Endodermal cell (in vitro differentiated cells): ENCODE results near the gene SIGLEC6. TPM values are rescaled to one million over a fixed set of nuclear protein-coding genes. Genes with fewer than 3 reads are reported as not detected.

ENCODE experiments used
- DNase-seq: peaks from one replicate; pipeline ENCODE4 v3.0.0-alpha.2; 2017
- H3K27ac ChIP-seq: 2 replicates; pipeline ENCODE4 v1.5.1; 2013; ENCODE audit warnings: mild to moderate bottlenecking, low read depth, low read length, moderate library complexity
- H3K27me3 ChIP-seq: 2 replicates; pipeline ENCODE4 v1.6.1; 2013; ENCODE audit warnings: mild to moderate bottlenecking, low read length, moderate library complexity; ENCODE audit not compliant: insufficient read depth, control insufficient read depth, poor library complexity, severe bottlenecking
- H3K36me3 ChIP-seq: 2 replicates; pipeline ENCODE4 v1.7.0; 2013; ENCODE audit warnings: mild to moderate bottlenecking, low read length, moderate library complexity; ENCODE audit not compliant: control insufficient read depth, insufficient read depth
- H3K4me1 ChIP-seq: one replicate; pipeline ENCODE4 v1.7.0; 2013; ENCODE audit warnings: low read length; ENCODE audit not compliant: control insufficient read depth, insufficient read depth
- H3K4me3 ChIP-seq: 2 replicates; pipeline ENCODE4 v1.5.1; 2013; ENCODE audit warnings: mild to moderate bottlenecking, low read length, moderate library complexity
- H3K9ac ChIP-seq: 2 replicates; pipeline ENCODE4 v1.6.1; 2013; ENCODE audit warnings: mild to moderate bottlenecking, low read length, moderate library complexity; ENCODE audit not compliant: poor library complexity, severe bottlenecking; ENCODE audit errors: extremely low read depth
- H3K9me3 ChIP-seq: 2 replicates; pipeline ENCODE4 v1.6.1; 2013; ENCODE audit warnings: mild to moderate bottlenecking, low read length, moderate library complexity; ENCODE audit not compliant: control insufficient read depth
- H3K27ac Mint-ChIP-seq: 2 replicates; pipeline ENCODE4 v1.8.0; 2020; ENCODE audit warnings: mixed read lengths
- H3K27me3 Mint-ChIP-seq: 2 replicates; pipeline ENCODE4 v1.8.0; 2021; ENCODE audit warnings: mild to moderate bottlenecking, mixed read lengths; ENCODE audit not compliant: insufficient read depth
- H3K36me3 Mint-ChIP-seq: 2 replicates; pipeline ENCODE4 v1.8.0; 2020; ENCODE audit warnings: low read depth, mixed read lengths
- H3K4me1 Mint-ChIP-seq: 2 replicates; pipeline ENCODE4 v1.8.0; 2020; ENCODE audit warnings: mixed read lengths
- H3K4me3 Mint-ChIP-seq: 2 replicates; pipeline ENCODE4 v1.8.0; 2020; ENCODE audit warnings: mild to moderate bottlenecking, moderate library complexity, mixed read lengths
- H3K9me3 Mint-ChIP-seq: 2 replicates; pipeline ENCODE4 v1.8.0; 2020; ENCODE audit warnings: mild to moderate bottlenecking, mixed read lengths
- WGBS, 2 experiments: methylation state at CpG; one replicate each; pipeline versions ENCODE4 v1.1.5 to v1.1.7; 2013; ENCODE audit warnings: missing lambda C conversion rate in 2 of 2, mixed read lengths in 1 of 2; ENCODE audit not compliant: insufficient coverage in 1 of 2, insufficient read length in 1 of 2; 5-methylcytosine and 5-hydroxymethylcytosine counted together
- total RNA-seq, 2 donors: library from RNA; stranded (reverse); fragmentation: NEBNext Ultra II Directional in 1 of 2; extraction: Animal tissue kit (Norgen Biotek cat#: 25700) in 1 of 2; gene quantifications; 2 replicates in 1 of 2; 3 replicates in 1 of 2; pipeline ENCODE4 v1.2.1, GENCODE V29; 2021
- TF ChIP-seq, protein P1 (sequence below): fragments of 200-600 bp; sonication (generic); conservative IDR thresholded peaks from 2 replicates; pipeline ENCODE4 v1.5.0; 2021; ENCODE audit warnings: antibody characterized with exemption, mild to moderate bottlenecking

The SIGLEC6 gene
- total RNA-seq, 2 donors from 2014 or later, result 0.26 TPM; not detected in 1

DNA sequence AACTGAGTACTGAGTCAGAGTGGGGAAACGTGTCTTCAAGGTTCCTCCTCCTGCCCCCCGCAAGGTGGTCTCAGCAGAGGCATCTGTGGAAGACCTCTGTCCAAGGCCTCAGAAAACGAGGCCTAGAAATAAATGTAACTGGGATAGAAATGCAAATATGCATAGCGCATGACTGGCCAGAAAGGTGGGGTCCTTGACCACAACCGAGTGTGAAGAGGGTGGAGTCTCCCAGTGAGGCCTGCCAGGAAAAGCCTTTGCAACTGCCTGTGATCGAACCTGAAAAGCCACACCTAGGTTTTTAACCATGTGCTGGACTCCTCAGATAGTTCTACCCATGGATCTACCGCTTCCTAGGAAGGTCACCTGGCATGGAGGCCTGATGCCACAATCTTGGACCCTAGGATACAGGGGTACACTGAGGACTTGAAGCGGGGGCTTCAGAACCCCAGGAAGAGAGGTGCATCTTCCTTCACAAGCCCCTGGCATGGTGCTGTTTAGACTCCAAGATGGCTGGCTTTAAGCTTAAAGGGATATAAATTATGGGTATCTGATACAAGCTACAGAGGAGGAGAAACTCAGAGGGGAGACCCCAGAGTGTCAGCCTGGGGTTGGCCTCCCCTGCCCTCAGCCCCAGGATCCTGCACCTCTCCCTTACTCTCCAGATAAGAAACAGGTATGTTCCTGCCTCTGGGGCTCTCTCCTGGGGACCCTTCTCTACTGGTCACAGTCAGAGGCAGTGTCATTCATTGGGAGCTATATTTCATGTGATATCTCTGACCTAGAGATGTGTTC, 18.3 kb upstream of the SIGLEC6 start:
- DNase-seq, result no peak
- peaks cover 6% of the 10 kb centered on the region for H3K9me3 Mint-ChIP-seq
- no peaks in the 10 kb centered on the region for H3K36me3 Mint-ChIP-seq
- no peaks in the 10 kb centered on the region for H3K36me3 ChIP-seq
- H3K27me3 ChIP-seq, result no peaks in the 10 kb centered on the region
- H3K4me1 Mint-ChIP-seq, result peaks cover 10% of the 10 kb centered on the region
- no peak overlapping the region for H3K4me3 Mint-ChIP-seq
- no peaks in the 10 kb centered on the region for H3K9me3 ChIP-seq
- no peak overlapping the region for H3K27ac ChIP-seq
- no peaks in the 10 kb centered on the region for H3K4me1 ChIP-seq
- 69 to 76% methylated on average over 8 of the region's 8 CpGs for WGBS, 2 experiments
- no peak overlapping the region for H3K4me3 ChIP-seq
- H3K27ac Mint-ChIP-seq, result no peak overlapping the region
- peaks cover 25% of the 10 kb centered on the region for H3K27me3 Mint-ChIP-seq
- no peak overlapping the region for H3K9ac ChIP-seq
- TF ChIP-seq, protein P1, sequence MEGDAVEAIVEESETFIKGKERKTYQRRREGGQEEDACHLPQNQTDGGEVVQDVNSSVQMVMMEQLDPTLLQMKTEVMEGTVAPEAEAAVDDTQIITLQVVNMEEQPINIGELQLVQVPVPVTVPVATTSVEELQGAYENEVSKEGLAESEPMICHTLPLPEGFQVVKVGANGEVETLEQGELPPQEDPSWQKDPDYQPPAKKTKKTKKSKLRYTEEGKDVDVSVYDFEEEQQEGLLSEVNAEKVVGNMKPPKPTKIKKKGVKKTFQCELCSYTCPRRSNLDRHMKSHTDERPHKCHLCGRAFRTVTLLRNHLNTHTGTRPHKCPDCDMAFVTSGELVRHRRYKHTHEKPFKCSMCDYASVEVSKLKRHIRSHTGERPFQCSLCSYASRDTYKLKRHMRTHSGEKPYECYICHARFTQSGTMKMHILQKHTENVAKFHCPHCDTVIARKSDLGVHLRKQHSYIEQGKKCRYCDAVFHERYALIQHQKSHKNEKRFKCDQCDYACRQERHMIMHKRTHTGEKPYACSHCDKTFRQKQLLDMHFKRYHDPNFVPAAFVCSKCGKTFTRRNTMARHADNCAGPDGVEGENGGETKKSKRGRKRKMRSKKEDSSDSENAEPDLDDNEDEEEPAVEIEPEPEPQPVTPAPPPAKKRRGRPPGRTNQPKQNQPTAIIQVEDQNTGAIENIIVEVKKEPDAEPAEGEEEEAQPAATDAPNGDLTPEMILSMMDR, result no peak

DNA sequence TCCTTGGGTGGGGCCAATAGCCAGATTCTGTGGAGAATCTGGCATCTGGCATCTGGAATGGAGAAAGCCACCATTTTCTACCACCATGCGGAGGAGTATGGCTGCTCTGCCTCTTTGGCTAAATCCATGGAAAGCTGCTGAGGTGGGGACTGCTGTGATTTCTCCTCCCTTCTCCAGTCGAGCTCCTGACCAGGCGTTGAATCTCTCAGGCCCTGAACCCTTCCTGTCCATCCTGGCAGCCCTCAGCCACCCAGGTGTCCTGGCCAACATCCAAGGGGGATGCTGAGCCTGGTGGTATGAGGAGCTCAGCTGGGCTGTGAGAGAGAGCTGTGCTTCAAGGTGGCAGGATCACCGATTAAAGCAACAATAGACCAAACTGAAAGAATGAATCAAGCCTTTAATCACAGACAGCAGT, 17.4 kb upstream of the SIGLEC6 start:
- 81% methylated on average over 4 of the region's 4 CpGs; no CpG with 5 or more reads in 1 of the 2 experiments for whole genome bisulfite sequencing, 2 experiments
- peaks cover 6% of the 10 kb centered on the region for H3K9me3 Mint-ChIP-seq

DNA sequence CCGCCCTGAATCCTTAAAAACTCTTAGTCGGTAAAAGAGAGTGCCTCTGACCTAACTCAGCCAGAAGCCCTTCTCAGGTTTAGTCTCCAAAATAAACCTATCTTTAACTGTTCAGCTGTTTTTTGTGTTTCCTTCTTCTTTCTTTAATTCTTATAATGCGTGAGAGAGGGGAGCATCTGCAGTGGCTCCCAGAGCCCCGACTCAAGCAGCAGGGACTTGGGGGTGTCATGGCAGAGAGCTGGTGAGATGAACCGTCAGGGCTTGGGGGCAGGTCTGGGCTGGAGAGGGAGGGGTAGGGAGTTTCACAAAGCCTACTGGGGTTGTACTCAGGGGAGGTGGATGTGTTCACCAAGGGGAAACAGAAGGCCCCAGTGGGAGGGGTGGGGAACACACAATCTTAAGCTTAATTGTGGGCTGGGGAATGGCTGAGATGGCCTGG, 16.8 kb upstream of the SIGLEC6 start:
- H3K27ac Mint-ChIP-seq, result no peak overlapping the region
- H3K9me3 Mint-ChIP-seq, result peaks cover 6% of the 10 kb centered on the region
- peaks cover 25% of the 10 kb centered on the region for H3K27me3 Mint-ChIP-seq
- Histone ChIP-seq H3K27ac (no peak overlapping the region), H3K9ac (no peak overlapping the region), H3K9me3 (no peaks in the 10 kb centered on the region), H3K36me3 (no peaks in the 10 kb centered on the region), H3K4me1 (no peaks in the 10 kb centered on the region), H3K27me3 (no peaks in the 10 kb centered on the region), H3K4me3 (no peak overlapping the region)
- H3K36me3 Mint-ChIP-seq, result no peaks in the 10 kb centered on the region
- DNase-seq, result no peak
- H3K4me3 Mint-ChIP-seq, result no peak overlapping the region
- TF ChIP-seq, protein P1, result no peak
- peaks cover 10% of the 10 kb centered on the region for H3K4me1 Mint-ChIP-seq
- WGBS, 2 experiments, result 33 to 72% methylated on average over 1 to 5 of the region's 5 CpGs

More for the DNA sequence above, 17.4 kb upstream of the SIGLEC6 start:
- Histone ChIP-seq H3K4me3 (no peak overlapping the region), H3K9me3 (no peaks in the 10 kb centered on the region), H3K27ac (no peak overlapping the region), H3K9ac (no peak overlapping the region), H3K36me3 (no peaks in the 10 kb centered on the region), H3K4me1 (no peaks in the 10 kb centered on the region), H3K27me3 (no peaks in the 10 kb centered on the region)
- Mint-ChIP-seq H3K4me3 (no peak overlapping the region), H3K27me3 (peaks cover 25% of the 10 kb centered on the region), H3K4me1 (peaks cover 10% of the 10 kb centered on the region), H3K36me3 (no peaks in the 10 kb centered on the region), H3K27ac (no peak overlapping the region)
- TF ChIP-seq, protein P1, result no peak
- DNase-seq, result no peak
